GM21367 (cell line): ENCODE results near the gene DPH1.
A peak's percentile ranks its signal among the peaks of the same experiment; 100 is the strongest.

Experiments used
- ATAC-seq: cut with Tn5 transposase; IDR thresholded peaks from one replicate; pipeline ENCODE4 v1.9.1; 2021; ENCODE audit not compliant: unreplicated experiment

Gene DPH1

DNA sequence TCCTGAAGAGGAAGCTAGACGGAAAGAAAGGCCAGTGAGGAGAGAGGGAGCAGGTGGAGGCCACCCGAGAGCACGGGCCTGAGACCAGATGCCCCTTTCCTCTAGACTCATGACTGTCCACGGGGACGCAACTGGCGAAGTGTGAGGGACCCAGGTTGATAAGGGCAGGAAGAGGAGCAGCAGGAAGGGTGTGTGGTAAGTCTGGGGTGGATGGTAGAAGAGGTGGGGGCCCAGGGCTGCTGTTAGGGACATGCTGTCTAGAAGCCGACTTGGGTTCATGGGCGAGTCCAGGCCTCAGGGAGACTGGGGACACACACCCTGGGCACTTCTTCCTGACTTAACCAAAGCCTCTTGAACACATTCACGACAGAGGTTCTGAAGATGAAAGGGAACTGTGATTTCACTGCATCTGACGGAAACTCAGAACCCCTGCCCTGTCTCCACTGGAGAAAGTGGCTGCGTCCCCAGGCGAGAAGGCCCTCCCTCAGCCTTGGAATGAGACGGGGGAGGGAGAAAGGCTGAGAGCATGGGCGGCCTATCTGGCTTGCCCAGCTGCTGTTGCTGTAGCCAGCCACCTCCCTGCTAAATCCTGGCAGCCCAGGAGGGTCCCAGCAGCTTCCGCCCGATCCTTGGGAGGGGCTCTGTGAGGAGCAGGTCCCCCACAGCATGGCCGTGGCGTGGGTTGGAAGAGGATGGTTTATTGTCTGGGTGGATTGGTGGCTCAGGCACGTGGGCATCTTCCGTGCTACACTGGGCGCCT lies 30.9 kb downstream of the DPH1 start:
- no peak for ATAC-seq

DNA sequence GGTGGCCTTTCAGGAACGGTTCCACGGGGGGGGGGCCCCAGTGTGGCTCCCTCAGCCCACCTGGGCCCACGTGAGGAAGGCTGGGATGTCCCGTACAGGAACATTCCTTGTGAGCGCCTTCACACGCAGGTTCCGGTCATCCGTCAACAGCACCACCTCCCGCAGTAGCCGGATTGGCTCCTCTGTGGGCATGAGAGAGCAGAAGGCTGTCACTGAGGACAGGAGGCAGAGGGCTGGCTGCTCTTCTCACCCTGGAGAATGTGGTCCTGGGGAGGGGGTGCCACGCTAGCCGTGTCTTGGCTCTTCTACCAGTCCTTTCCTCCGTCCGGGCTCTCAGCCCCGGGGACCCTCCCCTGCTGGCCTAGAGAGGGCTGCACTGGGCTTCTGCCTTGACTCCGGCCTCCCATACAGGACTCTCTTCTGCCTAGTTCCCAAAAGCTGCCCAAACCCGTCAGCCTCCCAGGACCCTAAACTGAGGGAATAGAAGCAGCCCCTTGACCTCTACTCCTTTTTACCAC lies 31.5 kb downstream of the DPH1 start:
- ATAC-seq = no peak

DNA sequence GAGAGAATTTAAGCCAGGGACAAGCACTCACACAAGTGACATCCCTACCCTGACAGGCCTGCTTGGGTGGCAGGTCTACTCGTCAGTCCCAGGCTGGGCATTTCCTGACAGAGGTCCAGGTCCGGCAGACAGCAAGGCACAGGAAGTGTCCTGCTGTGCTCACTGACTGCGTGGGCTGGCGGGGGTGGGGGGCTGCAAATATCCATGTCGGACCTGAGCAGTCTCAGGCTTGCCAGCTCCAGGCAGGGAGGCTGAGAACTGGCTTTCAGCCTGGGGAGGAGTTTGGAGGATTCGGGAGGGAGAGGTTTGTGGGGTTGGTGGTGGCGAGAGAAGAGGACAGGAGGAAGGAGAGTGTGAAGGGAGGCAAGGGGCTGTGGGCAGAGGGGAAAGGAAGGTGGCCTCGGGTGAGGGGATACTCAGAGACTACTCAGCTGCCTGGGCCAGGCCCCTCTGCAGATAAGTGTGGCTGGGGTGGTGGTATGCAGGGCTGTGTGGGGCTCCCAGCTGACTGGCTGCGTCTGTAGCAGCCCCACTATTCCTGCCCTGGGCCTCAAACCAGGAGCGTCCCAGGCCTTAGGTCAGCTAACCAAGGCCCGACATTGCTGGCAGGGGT lies 32.7 kb downstream of the DPH1 start:
- no peak for ATAC-seq

DNA sequence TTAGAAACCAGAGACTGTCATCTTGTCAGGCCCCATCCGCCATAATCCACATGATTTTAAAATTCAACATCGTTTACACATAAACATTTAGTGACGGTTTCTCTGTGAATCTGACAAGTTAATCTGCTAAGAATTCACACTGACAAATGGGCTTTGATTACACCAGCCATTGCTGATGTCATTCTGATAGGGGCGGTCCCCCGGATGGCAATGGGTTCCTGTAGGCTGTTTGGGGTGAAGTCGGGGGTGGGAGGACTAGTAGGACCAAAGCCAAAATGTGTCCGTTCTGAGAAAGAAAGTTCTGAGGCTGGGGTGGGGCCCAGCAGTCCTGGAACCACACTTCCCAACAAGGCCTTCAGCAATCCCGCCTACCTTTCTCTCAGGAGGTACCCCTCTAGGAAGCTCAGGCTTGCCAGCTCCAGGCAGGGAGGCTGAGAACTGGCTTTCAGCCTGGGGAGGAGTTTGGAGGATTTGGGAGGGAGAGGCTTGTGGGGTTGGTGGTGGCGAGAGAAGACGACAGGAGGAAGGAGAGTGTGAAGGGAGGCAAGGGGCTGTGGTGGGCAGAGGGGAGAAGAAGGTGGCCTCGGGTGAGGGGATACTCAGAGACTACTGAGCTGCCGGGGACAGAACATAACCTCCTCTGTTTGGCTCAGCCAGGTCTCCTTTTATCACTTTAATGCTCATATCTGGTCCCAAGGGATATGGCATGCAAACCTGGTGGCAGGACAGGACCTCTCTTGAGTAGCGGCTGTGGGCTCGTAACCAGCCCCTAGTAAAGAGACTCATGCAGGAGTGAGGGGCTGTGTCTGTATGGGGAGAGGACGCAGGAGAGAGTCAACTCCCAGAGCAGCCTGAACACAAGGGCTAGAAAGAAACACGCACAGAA lies 33.6 kb downstream of the DPH1 start:
- ATAC-seq = no peak

DNA sequence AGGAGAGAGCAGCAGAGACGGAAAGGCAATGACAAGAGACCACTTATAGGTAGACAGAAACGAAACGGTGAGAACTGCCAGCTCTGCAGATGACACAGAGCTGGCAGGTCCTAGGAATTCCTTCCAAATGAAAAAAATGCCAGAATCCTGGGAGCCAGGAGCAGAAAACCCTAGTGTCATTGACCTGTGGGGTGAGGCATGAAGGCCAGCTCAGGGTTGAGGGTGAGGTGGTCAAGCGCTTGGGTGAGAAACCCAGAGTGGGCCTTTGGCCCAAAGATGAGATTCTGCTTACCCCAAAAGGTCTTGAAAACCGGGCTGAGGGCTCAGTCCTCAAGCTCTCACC lies 34.2 kb downstream of the DPH1 start:
- no peak for ATAC-seq

DNA sequence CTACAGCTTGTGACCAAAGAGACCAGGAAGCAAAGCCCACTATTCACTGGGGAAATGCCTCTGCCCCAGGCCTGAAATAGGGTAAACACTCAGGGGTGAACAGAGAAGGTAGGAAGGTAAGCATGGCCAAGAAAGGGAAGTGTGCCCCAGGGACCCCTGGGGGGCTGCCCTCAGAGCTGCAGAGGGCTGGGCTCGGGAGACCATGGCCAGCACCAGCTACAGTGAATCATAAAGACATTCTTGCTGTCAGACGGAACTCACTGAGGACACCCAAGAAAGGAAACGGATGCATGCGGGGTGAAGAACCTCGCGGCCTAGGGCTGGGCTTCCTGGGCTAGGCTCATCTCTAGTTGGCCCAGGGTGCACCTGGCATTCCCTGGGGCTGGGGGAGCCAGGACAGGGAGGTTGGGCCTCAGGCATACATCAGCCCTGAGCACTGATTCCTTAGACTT lies 34.6 kb downstream of the DPH1 start:
- no peak for ATAC-seq

DNA sequence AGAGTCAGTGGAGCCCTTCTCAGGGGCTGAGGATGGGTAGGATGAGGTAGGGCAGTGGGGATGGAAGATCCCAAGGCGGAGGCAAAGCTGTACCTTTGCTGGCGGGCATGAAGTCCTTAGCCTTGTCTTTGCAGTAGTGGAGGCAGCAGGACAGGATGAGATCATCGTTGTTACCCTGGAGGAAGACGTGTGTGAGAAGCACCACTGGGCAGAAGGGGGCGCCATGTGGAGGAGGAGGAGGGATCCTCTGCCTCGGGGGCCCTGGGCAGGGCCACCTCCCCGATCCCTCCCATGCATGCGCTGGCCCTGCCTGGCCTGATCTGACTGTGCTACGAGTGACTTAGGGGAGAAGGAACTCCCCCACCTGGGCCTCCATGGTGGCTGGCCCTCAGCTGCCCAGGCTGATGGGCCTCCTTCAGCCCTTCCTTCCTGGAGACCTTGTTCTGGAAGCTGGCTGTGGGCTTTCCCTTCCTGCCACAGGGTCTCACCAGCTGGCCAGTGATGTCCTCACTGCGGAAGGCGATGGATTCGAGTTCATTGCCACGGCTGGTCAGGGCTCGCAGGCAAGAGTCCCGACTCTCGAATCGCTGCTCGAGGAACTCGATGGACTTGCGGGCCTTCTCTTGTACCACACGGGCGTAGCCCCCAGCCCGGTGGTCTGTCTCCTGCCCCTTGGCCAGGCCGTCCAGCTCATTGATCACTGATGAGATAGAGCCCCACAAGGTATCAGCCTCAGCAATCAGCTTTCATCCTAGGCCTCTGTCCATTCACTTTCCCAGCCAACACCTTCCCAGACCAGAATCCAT lies 35.2 kb downstream of the DPH1 start:
- no peak for ATAC-seq

DNA sequence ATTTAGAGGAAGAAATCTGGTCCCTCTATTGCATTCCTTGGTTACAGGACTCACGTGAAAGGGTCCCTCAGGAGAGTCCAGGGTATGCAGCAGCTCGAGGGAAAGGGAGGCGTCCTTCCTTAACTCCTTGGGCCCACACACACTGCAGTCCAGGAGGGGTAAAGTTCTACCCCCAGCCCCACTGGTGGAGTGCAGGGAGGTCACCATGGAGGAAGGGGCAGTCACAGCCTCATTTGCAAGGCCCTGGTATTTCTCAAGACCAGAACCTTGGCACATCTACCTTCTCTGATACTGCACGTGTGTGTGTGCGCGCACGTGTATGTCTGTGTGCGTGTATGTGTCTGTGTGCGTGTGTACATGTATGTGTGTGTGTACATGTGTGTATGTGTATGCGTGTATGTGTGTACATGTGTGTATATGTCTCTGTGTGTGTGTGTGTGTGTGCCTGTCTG lies 36.0 kb downstream of the DPH1 start:
- no peak for ATAC-seq

DNA sequence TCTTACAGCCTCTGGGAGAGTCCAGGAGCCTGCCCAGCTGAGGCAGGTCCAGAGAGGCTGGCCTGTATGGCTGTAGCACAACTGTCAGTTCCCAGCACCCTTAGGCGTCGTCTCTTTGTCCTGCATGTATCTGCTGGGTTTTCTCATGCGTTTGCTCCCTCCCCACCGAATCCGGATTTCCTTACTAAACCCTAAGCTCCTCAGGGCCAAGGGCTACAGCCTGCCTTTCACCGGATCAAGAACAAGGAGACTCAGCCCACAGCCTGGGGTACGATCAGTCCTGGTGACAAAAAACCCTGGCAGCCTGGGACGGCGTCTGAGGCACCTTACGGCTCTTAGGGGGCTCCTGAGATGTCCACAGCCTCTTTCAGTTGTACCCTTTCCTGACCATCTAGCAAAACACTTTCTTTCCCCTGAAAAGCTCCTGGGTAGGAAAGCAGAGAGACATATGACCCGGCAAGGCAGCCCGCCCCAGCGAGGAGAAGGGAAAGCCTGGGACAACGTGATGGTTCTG lies 37.2 kb downstream of the DPH1 start:
- ATAC-seq = no peak

DNA sequence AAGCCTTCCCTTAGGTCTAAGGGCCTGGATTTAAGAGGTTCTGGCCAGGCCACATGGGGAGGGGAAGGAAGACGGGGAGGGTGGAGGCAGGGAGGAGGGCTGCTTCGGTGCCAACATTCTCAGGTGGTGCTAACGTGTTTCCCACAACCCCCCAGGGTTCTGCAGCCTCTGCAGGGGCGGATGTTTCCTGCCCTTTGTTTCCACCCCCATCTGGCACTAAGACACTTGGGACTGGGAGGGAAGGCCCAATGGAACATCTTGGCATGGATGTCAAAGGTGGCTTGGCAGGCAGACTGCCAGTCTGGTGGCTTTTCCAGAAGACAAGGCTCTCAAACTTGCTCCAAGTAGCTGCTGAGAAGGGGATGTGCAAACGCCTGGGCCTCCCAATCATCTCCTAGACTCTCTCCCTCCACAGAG lies 37.7 kb downstream of the DPH1 start:
- ATAC-seq = no peak

DNA sequence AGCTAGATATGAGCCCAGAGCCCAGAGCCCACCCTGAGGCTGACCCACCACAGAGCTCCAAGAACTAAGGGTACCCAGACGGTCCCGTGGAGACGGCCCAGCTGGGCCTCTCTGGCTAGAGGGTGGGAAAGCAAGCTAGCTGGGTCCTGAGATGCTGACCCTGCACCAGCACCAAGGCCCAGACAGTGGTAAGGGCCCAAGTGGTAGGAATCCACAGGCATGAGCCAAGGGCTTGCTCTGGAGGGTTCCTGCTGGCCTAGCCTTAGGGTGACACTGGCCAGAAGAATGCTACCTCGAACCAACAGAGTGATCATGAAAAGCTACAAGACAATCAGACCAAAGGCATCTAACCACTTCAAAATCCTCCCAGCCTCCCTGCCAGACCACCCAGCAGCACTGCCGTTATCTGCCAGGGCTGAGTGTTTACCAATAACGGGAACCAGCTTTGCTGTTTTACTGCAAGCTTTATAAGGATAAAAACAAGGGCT lies 38.1 kb downstream of the DPH1 start:
- ATAC-seq = no peak

DNA sequence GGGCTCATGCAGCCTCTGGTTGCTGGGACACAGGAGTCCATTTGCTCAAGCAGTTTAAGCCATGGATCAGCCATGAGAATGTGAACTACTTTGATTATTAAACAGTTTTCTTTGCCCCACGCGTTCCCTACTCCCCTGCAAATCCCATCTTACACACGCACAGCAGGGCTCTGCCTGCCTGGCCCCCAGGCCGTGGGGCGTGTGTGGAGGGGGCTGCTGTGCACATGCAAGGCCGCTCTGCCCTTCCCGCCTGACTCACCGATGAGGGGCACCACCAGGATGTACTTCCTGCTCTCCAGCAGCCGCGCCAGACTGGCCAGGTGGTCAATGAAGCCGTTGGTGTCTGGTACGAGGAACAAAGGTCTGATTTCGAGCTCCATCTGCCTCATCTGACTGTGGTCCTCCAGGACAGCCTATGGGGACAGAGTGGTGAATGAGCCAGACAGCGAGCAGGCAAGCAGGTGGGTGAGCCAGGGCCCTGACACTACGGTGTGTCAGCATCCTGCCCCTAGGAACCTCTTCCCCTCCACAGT lies 38.6 kb downstream of the DPH1 start:
- no peak for ATAC-seq

DNA sequence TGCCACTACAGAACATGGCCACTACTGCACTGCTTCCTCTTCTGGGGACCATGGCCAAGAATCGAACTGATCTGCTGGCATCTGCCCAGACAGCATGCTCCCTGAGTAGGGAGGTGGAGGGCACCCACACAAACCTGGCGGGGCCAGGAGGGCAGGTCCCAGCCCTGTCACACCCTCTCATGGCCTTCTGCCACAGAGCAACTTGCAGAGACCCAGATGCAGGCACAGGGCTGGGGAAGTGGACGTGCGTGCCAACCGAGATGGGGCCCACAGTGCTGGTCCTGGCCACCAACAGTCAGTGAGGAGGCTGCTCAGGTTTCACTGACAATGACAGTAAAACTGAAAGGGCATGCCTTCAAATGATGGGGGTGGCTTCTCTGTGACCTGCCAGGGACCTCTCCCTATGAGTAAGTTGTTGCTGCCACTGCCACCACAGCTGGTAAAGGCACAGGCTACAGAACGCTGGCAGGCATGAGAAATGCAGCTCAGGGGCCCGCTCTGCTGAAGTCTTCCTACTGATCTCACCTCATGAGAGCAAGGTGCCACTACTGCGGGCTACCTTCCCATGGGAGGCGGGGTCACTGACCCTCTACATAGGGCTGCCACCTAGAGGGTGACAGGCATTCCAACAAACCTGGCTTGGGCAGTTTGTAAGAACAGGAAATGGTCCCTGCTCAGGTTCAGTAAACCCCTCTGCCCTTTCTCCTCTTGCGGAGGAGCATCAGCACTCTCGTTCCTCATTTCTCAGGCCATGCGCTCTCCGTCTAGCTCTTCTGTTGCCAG lies 40.5 kb downstream of the DPH1 start:
- peak; percentile 67 for ATAC-seq

DNA sequence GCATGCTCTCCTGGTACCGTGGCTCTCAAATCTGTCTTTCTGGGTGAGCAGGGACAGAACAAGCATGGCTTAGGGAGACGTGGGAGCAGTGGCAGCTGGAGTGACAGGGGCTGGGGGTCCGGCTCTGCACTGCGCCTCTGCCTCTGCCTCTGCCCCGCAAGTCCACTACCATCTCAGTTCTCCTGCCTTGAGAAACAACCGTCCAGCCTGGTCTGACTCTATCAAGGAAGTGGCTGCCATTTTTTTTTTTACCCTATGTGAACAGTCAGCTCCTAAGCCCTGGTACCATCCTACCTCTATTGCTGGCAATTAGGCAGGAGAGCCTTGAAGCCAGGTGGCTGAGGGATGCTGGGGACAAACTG lies 41.1 kb downstream of the DPH1 start:
- ATAC-seq = no peak

DNA sequence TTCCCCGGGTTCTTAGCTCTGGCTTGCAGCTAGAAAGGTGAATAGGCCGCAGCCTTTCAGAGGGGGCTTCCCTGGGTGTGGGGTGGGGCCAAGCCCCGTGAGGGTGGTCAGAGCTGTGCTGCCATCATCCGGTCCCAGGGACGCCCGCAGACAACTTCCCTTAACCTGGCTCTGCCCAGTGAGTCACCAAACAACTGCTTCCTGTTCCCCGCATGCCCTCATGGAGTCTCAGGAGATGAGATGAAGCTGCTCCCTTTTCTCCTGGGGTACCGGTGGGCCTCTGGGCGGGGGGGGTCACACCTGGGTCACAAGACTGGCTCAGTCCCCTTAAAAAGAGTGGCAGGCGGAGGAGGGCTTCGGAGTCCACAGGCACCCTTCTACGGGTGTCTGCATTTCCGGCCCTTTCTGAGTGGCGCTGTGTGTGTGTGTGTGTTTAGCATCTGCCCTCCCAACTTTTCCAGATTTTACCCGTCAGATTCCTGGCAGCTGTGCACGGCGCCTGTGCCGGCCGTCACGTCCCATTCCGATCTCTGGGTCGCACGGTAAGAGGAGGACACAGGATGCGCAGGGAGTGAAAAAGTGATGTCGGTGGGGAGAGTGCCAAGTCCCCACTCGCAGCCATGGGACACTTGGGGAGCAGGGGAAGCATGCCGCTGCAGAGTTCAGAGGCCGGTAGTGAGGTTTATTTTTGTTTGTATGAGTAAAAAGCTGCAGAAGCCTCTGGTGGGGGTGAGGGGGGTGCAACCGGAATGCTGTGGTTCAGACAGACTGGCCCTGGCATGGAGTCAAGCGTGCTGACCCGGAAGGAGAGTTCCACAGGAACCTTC lies 41.7 kb downstream of the DPH1 start:
- ATAC-seq = no peak

DNA sequence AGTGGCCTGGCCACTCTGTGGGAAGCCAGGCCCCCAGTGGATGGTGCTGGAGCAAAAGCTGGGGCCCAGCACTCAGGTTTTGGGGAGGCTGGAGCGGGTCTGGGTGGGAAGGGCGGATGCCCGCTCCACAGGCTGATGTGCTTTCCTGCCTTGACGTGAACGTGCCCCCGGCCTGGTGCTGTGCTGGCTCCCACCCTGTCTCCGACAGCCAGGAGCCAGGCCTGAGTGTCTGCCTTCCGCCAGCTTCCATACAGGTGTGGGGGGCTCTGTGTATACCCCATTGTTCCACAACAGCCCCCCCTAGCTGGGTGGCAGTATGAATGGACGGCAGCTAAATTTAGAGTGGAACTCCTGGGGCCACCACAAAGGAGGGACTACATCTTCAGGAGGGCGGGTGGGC lies 45.0 kb downstream of the DPH1 start:
- no peak for ATAC-seq

DNA sequence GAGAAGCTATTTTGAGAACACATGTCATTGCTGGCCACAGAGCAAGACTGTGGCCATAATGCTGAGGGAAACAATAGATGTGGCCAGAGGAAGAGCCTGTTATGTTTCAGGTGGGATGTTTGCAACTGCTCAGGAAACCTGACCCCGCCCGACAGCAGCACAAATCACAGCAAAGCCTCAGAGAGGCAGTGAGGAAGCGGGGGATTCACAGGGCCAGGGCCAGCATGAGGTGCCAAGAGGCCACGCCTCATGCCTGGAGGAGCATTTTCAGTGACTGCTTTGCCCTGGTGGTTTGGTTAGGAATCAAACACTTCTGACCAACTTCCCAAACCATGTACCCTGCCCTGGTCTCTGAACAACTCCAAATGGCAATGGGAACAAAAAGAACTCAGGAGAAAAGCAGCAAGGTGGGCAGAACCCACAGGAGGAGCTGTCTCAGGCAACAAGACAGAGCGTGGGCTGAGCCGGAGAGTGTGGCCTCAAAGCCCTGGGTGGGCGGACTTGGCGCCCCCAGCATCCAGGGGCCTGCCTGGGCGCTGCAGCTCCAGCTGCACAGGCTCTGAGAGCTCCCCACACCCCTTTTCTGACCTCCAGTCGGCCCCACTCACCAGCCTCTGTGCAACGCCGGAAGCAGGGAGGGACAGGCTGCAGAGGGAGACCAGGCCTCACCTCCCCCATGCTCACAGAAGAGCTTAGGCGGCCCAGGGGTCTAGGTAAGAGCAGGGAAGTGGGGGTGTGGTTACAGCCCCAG lies 45.6 kb downstream of the DPH1 start:
- ATAC-seq = no peak
